ENCODE measurements around the gene WDR64. TPM values are rescaled to one million over a fixed set of nuclear protein-coding genes. Genes with fewer than 3 reads are reported as not detected.

The WDR64 gene
- total RNA-seq, 1 donor from 2014 or later, result not detected

GRCh38 chr1:241636291-241636690 lies 15.8 kb upstream of the WDR64 start:
- TF ChIP-seq CTCF (IDR thresholded peaks at IDR 0.05), result no peak
- TF ChIP-seq POLR2AphosphoS5 (IDR thresholded peaks at IDR 0.05; ENCODE audit: insufficient read depth in 1 of 2, low read depth in 1 of 2), result no peak
- no peak for TF ChIP-seq POLR2A (IDR thresholded peaks at IDR 0.05)
- Histone ChIP-seq H3K36me3 (peaks cover 0 to 9% of the 10 kb centered on the region in 2 donors), H3K27ac (no peak overlapping the region), H3K9me3 (no peaks in the 10 kb centered on the region), H3K4me3 (no peak overlapping the region), H3K4me1 (peaks cover 29% of the 10 kb centered on the region), H3K27me3 (no peaks in the 10 kb centered on the region)
- no peak for DNase-seq (ENCODE audit: extremely low spot score in 2 of 2)
- intact Hi-C loops (cut with DNase I), result no loop called here

GRCh38 chr1:241637046-241637590 lies 15.0 kb upstream of the WDR64 start:
- Histone ChIP-seq H3K27me3 (no peaks in the 10 kb centered on the region), H3K4me1 (peaks cover 29% of the 10 kb centered on the region), H3K27ac (no peak overlapping the region), H3K9me3 (no peaks in the 10 kb centered on the region), H3K4me3 (no peak overlapping the region), H3K36me3 (peaks cover 0 to 9% of the 10 kb centered on the region in 2 donors)
- DNase-seq (ENCODE audit: extremely low spot score in 2 of 2), result no peak
- TF ChIP-seq CTCF (IDR thresholded peaks at IDR 0.05) (no peak), POLR2A (IDR thresholded peaks at IDR 0.05) (no peak), POLR2AphosphoS5 (IDR thresholded peaks at IDR 0.05; ENCODE audit: insufficient read depth in 1 of 2, low read depth in 1 of 2) (no peak)
- intact Hi-C loops (cut with DNase I), result no loop called here

GRCh38 chr1:241637604-241638003 lies 14.5 kb upstream of the WDR64 start:
- intact Hi-C loops (cut with DNase I), result no loop called here
- Histone ChIP-seq H3K4me3 (no peak overlapping the region), H3K27ac (no peak overlapping the region), H3K9me3 (no peaks in the 10 kb centered on the region), H3K27me3 (no peaks in the 10 kb centered on the region), H3K4me1 (peaks cover 29% of the 10 kb centered on the region), H3K36me3 (peaks cover 0 to 9% of the 10 kb centered on the region in 2 donors)
- TF ChIP-seq CTCF (IDR thresholded peaks at IDR 0.05), result no peak
- TF ChIP-seq POLR2AphosphoS5 (IDR thresholded peaks at IDR 0.05; ENCODE audit: insufficient read depth in 1 of 2, low read depth in 1 of 2), result no peak
- no peak for TF ChIP-seq POLR2A (IDR thresholded peaks at IDR 0.05)
- DNase-seq (ENCODE audit: extremely low spot score in 2 of 2), result no peak

- TF ChIP-seq POLR2AphosphoS5 (IDR thresholded peaks at IDR 0.05; ENCODE audit: insufficient read depth in 1 of 2, low read depth in 1 of 2) (no peak), POLR2A (IDR thresholded peaks at IDR 0.05) (no peak), CTCF (IDR thresholded peaks at IDR 0.05) (no peak)
- peaks cover 29% of the 10 kb centered on the region for H3K4me1 ChIP-seq
- DNase-seq (ENCODE audit: extremely low spot score in 2 of 2), result no peak
- no peaks in the 10 kb centered on the region for H3K27me3 ChIP-seq
- peaks cover 0 to 9% of the 10 kb centered on the region in 2 donors for H3K36me3 ChIP-seq
- H3K27ac ChIP-seq, result no peak overlapping the region
- H3K9me3 ChIP-seq, result no peaks in the 10 kb centered on the region
- intact Hi-C loops (cut with DNase I), result no loop called here
- H3K4me3 ChIP-seq, result peak overlapping the region in 1 of 2 donors; percentile 97
Observed at GRCh38 chr1:241638099-241638682, 13.9 kb upstream of the WDR64 start.

- no peak for TF ChIP-seq POLR2AphosphoS5 (IDR thresholded peaks at IDR 0.05; ENCODE audit: insufficient read depth in 1 of 2, low read depth in 1 of 2)
- TF ChIP-seq POLR2A (IDR thresholded peaks at IDR 0.05), result no peak
- TF ChIP-seq CTCF (IDR thresholded peaks at IDR 0.05), result no peak
- peak overlapping the region; percentile 81 for H3K27ac ChIP-seq
- intact Hi-C loops (cut with DNase I), result no loop called here
Observed at GRCh38 chr1:241638909-241639622, 13.0 kb upstream of the WDR64 start.

More at GRCh38 chr1:241638909-241639622, 13.0 kb upstream of the WDR64 start:
- H3K4me1 ChIP-seq, result peaks cover 29% of the 10 kb centered on the region
- H3K4me3 ChIP-seq, result peak overlapping the region; percentile 84 to 97
- no peaks in the 10 kb centered on the region for H3K27me3 ChIP-seq
- DNase-seq (ENCODE audit: extremely low spot score in 2 of 2), result no peak
- H3K9me3 ChIP-seq, result no peaks in the 10 kb centered on the region
- peaks cover 0 to 9% of the 10 kb centered on the region in 2 donors for H3K36me3 ChIP-seq
